Inferior parietal cortex (tissue), 1 donor: ENCODE results near the gene CCND1.

Experiments
- DNase-seq: peaks from one replicate; pipeline ENCODE4 v3.0.0-alpha.2; 2016; ENCODE audit errors: extremely low spot score

The CCND1 gene

GRCh38 chr11:69641681-69642548 is 959 bp downstream of the CCND1 start:
- DNase-seq = no peak

- no peak for DNase-seq
These were observed 1.6 kb downstream of the CCND1 start for GRCh38 chr11:69642549-69642912.

DNA sequence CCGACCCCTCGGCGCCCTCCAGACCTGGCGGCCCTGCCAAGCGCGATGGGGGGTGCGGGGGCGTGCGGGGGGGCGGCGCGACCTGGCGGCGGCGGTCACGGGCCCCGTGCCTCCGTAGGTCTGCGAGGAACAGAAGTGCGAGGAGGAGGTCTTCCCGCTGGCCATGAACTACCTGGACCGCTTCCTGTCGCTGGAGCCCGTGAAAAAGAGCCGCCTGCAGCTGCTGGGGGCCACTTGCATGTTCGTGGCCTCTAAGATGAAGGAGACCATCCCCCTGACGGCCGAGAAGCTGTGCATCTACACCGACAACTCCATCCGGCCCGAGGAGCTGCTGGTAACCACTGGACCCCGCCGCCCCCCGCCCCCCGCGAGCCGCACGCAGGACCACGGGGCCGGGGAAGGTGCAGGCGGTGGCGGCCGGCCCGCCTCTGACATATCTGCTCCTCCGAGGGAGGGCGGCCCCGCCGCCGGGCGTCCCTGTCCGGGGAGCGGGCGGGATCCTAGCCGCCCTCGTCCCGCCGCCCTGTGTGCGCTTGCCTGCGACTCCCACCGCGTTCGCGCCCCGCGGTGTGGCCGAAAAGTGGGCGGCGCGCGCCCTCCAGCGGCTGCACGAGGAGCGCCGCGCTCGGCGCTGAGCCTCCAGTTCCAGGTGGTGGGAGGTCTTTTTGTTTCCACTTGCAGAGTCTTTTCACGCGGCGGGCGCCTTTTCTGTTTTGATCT is 2.1 kb downstream of the CCND1 start:
- peak; percentile 69 for DNase-seq

- no peak for DNase-seq
These were observed 2.7 kb downstream of the CCND1 start for GRCh38 chr11:69643646-69644045.

DNA sequence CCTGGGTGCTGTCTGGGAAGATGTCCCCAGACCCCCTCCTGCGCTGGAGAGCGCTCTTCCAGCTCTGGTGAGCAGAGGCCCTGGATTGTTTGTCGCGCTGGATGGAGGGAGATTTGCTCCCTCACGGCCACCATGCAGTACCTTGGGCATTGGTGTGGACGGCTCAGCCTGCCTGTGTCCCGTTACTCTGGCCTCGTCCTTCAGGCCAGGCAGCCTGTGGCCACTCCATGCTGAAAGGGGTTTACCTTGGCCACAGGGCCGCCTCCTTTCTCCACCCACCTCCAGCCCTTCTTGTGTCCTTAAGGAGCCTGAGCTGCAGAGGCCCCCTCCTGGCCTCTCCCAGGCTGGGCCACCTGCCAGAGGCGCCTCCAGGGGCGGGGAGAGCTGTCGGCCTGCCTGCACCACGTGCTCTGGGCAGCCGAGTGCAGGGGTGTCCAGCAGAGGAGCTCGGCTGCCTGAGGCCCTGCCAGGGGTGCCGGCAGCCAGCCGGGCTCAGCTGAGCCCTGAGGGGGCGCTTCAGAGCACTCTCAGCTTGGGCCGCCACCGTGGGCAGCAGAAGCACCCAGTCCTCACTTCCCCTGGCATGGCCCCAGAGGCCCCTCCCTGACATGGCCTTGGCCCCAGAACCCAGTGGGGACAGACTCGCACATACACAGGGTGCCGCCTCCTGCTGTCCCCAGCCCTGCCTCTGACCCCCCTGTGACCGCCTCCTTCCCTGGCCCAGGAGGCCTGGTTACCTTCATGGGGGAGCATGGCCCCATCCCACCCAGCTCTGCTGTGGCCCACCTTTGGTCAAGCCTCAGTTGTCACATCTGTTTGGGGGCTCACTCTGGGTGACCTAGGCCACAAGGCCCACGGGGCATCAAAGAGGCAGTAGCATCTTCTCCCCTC is 3.4 kb downstream of the CCND1 start:
- no peak for DNase-seq

GRCh38 chr11:69644962-69645675 is 4.2 kb downstream of the CCND1 start:
- DNase-seq = no peak

GRCh38 chr11:69645801-69646492 is 5.0 kb downstream of the CCND1 start:
- no peak for DNase-seq

- no peak for DNase-seq
These were observed 5.8 kb downstream of the CCND1 start for GRCh38 chr11:69646493-69647389.

DNA sequence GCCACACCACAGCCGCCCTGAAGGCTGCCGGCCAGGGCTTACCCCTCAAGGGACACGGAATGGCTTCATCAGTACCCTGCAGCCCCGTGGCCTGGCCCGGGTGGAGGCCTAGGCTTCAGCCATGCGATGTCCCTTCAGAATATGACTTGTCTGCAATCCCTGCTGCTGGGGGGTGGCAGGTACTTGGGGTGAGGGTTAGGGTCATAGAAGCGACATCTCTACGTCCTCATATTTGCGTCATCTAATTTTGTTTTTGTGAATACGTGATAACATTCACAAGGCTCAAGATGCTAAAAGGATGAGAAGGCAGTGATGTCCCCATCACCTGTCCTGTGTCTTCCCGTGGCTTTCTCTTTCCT is 6.4 kb downstream of the CCND1 start:
- no peak for DNase-seq

DNA sequence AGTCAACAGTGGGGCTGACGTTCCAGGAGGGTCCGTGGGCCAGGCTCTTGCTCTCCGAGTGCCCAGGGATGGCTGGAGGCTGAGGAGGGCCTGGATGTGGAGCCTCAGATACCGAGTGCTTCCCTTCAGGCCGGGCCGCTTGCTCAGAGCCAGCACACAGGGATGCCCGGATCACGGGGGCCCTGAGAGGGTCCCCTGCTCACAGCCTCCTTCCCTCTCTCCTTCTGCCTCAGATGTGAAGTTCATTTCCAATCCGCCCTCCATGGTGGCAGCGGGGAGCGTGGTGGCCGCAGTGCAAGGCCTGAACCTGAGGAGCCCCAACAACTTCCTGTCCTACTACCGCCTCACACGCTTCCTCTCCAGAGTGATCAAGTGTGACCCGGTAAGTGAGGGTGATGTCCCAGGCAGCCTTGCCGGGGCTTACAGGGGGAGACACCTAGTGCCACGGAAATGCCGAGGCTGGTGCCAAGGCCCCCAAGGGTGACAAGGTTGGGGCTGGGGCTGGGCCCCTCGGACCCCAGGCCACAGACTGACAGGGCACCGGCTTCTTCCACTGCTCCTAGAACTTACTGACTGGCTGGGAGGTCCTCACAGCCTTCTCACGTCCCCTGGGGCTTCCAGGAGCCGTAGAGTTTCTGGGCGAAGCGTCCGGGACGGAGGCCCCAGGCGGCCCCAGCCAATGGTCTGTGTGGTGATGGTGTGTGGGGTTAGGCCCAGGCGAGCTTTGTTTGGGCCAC is 7.0 kb downstream of the CCND1 start:
- DNase-seq = no peak

DNA sequence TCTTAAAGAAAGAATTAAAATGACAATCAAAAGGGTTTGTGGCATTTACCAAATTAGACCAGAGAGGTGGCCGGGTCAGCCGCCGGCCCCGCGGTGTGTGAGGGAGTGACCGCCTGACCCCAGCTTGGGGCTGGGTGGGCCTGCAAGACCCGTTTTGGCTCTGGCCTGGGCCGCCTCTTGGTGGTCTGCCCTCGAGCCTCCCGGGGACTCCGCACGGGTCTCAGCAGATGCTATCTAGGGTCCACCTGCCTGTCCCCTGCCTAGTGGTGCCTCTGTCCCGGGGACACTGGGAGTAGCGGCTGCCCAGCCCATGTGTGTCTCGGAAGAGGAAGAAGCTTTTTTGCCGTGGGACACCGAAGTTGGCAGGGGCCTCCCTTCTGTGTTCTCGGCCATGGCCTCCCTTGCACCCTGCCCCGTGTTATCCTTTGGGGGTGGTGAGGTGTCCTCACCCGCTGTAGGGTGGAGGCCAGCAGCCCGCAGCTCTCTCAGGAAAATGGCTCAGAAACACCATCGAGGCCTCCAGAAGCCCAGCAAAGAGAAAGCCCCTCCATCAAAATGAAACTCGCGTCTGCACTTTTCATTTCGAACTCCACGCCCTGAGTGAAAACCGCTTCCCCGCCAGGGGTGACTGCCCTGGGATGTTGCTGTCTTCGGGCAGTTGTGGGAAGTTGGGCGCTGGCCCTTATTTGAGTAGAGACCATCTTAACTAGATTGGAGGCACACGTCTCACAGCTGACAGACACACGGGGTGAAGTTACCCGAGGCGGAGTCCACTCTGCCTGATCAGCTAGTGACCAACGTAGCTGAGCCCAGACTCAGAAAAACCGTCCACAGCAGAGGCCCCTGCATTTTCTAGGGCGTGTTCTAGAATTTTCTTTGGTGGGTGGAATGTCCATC is 8.0 kb downstream of the CCND1 start:
- DNase-seq = no peak

DNA sequence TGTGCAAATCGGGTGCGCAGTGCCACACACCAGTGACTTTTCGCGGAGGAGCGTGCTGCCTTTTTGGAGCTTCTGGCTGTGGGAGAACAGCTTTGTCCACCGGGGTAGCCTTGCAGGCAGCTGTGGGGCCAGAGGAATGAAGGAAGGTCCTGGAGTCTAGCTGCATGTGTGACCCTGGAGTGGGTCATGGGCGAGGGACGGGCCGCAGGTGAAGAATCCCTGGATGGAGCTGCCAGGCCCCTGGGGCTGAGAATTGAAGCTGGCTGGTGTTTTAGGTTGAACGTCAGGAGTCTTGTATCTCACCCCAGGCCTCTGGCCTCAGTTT is 8.6 kb downstream of the CCND1 start:
- no peak for DNase-seq

- DNase-seq = no peak
These were observed 9.3 kb downstream of the CCND1 start for GRCh38 chr11:69650081-69650831.

DNA sequence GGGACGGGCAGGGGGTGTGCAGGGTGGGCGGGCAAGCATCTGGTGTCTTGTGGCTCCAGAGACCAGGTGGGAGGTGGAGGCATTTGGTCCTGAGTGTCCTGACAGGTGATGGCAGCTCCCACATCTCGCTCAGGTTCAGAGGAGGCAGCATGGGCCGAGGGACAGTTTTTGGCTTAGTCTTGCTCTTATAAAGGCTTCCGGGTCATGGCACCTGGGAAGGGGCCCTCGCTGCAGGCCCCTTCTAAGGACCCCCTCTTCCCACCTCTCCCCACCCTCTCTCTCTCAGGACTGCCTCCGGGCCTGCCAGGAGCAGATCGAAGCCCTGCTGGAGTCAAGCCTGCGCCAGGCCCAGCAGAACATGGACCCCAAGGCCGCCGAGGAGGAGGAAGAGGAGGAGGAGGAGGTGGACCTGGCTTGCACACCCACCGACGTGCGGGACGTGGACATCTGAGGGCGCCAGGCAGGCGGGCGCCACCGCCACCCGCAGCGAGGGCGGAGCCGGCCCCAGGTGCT is 9.9 kb downstream of the CCND1 start:
- no peak for DNase-seq

DNA sequence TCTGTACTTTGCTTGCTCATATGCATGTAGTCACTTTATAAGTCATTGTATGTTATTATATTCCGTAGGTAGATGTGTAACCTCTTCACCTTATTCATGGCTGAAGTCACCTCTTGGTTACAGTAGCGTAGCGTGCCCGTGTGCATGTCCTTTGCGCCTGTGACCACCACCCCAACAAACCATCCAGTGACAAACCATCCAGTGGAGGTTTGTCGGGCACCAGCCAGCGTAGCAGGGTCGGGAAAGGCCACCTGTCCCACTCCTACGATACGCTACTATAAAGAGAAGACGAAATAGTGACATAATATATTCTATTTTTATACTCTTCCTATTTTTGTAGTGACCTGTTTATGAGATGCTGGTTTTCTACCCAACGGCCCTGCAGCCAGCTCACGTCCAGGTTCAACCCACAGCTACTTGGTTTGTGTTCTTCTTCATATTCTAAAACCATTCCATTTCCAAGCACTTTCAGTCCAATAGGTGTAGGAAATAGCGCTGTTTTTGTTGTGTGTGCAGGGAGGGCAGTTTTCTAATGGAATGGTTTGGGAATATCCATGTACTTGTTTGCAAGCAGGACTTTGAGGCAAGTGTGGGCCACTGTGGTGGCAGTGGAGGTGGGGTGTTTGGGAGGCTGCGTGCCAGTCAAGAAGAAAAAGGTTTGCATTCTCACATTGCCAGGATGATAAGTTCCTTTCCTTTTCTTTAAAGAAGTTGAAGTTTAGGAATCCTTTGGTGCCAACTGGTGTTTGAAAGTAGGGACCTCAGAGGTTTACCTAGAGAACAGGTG is 11.1 kb downstream of the CCND1 start:
- no peak for DNase-seq

DNA sequence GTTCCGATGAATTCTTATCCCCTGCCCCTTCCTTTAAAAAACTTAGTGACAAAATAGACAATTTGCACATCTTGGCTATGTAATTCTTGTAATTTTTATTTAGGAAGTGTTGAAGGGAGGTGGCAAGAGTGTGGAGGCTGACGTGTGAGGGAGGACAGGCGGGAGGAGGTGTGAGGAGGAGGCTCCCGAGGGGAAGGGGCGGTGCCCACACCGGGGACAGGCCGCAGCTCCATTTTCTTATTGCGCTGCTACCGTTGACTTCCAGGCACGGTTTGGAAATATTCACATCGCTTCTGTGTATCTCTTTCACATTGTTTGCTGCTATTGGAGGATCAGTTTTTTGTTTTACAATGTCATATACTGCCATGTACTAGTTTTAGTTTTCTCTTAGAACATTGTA is 12.0 kb downstream of the CCND1 start:
- no peak for DNase-seq
